ENCODE results near the gene COMT.

The COMT gene

GRCh38 chr22:19983741-19984140, 42.2 kb downstream of the COMT start:
- DNase-seq (ENCODE audit: low read depth): no peak

- no peak for DNase-seq (ENCODE audit: low read depth)
These were observed 42.7 kb downstream of the COMT start for GRCh38 chr22:19984201-19984753.

GRCh38 chr22:19984851-19985811, 43.6 kb downstream of the COMT start:
- DNase-seq (ENCODE audit: low read depth): no peak

GRCh38 chr22:19986011-19986409, 44.4 kb downstream of the COMT start:
- no peak for DNase-seq (ENCODE audit: low read depth)

GRCh38 chr22:19986410-19987341, 45.1 kb downstream of the COMT start:
- DNase-seq (ENCODE audit: low read depth): peak; percentile 9

- no peak for DNase-seq (ENCODE audit: low read depth)
These were observed 46.1 kb downstream of the COMT start for GRCh38 chr22:19987394-19988306.

- DNase-seq (ENCODE audit: low read depth): no peak
These were observed 46.8 kb downstream of the COMT start for GRCh38 chr22:19988331-19988808.

- no peak for DNase-seq (ENCODE audit: low read depth)
These were observed 47.6 kb downstream of the COMT start for GRCh38 chr22:19988965-19989724.

GRCh38 chr22:19989725-19990067, 48.1 kb downstream of the COMT start:
- no peak for DNase-seq (ENCODE audit: low read depth)

- no peak for DNase-seq (ENCODE audit: low read depth)
These were observed 48.6 kb downstream of the COMT start for GRCh38 chr22:19990188-19990587.

- DNase-seq (ENCODE audit: low read depth): no peak
These were observed 49.2 kb downstream of the COMT start for GRCh38 chr22:19990609-19991394.

- DNase-seq (ENCODE audit: low read depth): no peak
These were observed 49.7 kb downstream of the COMT start for GRCh38 chr22:19991395-19991644.

GRCh38 chr22:19991645-19992451, 50.3 kb downstream of the COMT start:
- DNase-seq (ENCODE audit: low read depth): no peak

GRCh38 chr22:19992481-19992911, 50.9 kb downstream of the COMT start:
- no peak for DNase-seq (ENCODE audit: low read depth)

GRCh38 chr22:19992921-19993355, 51.4 kb downstream of the COMT start:
- DNase-seq (ENCODE audit: low read depth): no peak

GRCh38 chr22:19993926-19994325, 52.4 kb downstream of the COMT start:
- DNase-seq (ENCODE audit: low read depth): no peak

GRCh38 chr22:19994851-19995610, 53.5 kb downstream of the COMT start:
- no peak for DNase-seq (ENCODE audit: low read depth)

GRCh38 chr22:19995611-19996339, 54.2 kb downstream of the COMT start:
- no peak for DNase-seq (ENCODE audit: low read depth)

Measured in stimulated activated CD4-positive, alpha-beta T cell treated with anti-CD3 and anti-CD28 coated beads, Interleukin-2, amount 100 ng/mL, for 4 hours (primary cell).